Measurements from ENCODE around the gene GALNT9.

The GALNT9 gene

GRCh38 chr12:132169376-132169775 lies 160.0 kb downstream of the GALNT9 start:
- DNase-seq (ENCODE audit: low read depth, low spot score) = no peak

GRCh38 chr12:132168311-132169031 lies 160.9 kb downstream of the GALNT9 start:
- DNase-seq (ENCODE audit: low read depth, low spot score) = no peak

GRCh38 chr12:132167611-132168310 lies 161.6 kb downstream of the GALNT9 start:
- no peak for DNase-seq (ENCODE audit: low read depth, low spot score)

GRCh38 chr12:132166801-132167591 lies 162.4 kb downstream of the GALNT9 start:
- no peak for DNase-seq (ENCODE audit: low read depth, low spot score)

GRCh38 chr12:132166093-132166492 lies 163.3 kb downstream of the GALNT9 start:
- DNase-seq (ENCODE audit: low read depth, low spot score) = no peak

- no peak for DNase-seq (ENCODE audit: low read depth, low spot score)
Measured at GRCh38 chr12:132165584-132165983, 163.8 kb downstream of the GALNT9 start.

GRCh38 chr12:132164426-132164825 lies 165.0 kb downstream of the GALNT9 start:
- DNase-seq (ENCODE audit: low read depth, low spot score) = no peak

- no peak for DNase-seq (ENCODE audit: low read depth, low spot score)
Measured at GRCh38 chr12:132163911-132164288, 165.5 kb downstream of the GALNT9 start.

- DNase-seq (ENCODE audit: low read depth, low spot score) = no peak
Measured at GRCh38 chr12:132163041-132163910, 166.1 kb downstream of the GALNT9 start.

- DNase-seq (ENCODE audit: low read depth, low spot score) = no peak
Measured at GRCh38 chr12:132162508-132163031, 166.8 kb downstream of the GALNT9 start.

- DNase-seq (ENCODE audit: low read depth, low spot score) = no peak
Measured at GRCh38 chr12:132161796-132162507, 167.4 kb downstream of the GALNT9 start.

- no peak for DNase-seq (ENCODE audit: low read depth, low spot score)
Measured at GRCh38 chr12:132161036-132161781, 168.2 kb downstream of the GALNT9 start.

GRCh38 chr12:132160601-132161035 lies 168.8 kb downstream of the GALNT9 start:
- DNase-seq (ENCODE audit: low read depth, low spot score) = no peak

GRCh38 chr12:132160016-132160415 lies 169.4 kb downstream of the GALNT9 start:
- no peak for DNase-seq (ENCODE audit: low read depth, low spot score)

GRCh38 chr12:132159555-132160003 lies 169.8 kb downstream of the GALNT9 start:
- DNase-seq (ENCODE audit: low read depth, low spot score) = no peak

GRCh38 chr12:132158677-132159554 lies 170.5 kb downstream of the GALNT9 start:
- DNase-seq (ENCODE audit: low read depth, low spot score) = no peak

- DNase-seq (ENCODE audit: low read depth, low spot score) = no peak
Measured at GRCh38 chr12:132157733-132158409, 171.5 kb downstream of the GALNT9 start.
